Measurements from ENCODE around the gene NRG3. TPM values are rescaled to one million over a fixed set of nuclear protein-coding genes. Genes with fewer than 3 reads are reported as not detected.
"Not testable (repeated sequence)": the region's sequence is repeated elsewhere in the genome, so short reads cannot be mapped to it uniquely, and the experiment has no call there.

Gene NRG3
- total RNA-seq, 6 experiments from 2014 or later = not detected

DNA sequence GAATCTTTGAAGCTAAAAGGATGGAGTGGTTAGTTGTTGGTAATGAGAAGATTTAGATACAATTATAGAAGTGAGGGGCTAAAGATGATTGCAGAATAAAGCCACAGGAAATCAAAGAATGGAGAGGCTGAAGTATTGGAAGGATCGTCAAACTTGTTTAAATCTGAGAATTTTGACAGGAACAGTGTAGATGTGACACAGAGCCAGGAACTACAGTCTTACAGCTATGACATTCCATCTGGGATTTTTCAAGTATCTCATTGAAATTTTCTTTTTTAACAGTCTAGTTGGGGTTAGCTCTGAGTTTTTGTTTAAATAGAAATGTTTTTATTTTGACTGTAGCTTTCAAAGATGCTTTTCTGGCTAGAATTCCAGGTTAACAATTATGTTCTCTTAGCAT, 181.4 kb downstream of the NRG3 start:
- H3K4me1 Mint-ChIP-seq (ENCODE audit: low read depth) = no peaks in the 10 kb centered on the region
- no peak overlapping the region for H3K4me3 Mint-ChIP-seq
- DNase-seq = no peak
- H3K36me3 Mint-ChIP-seq (ENCODE audit: low read depth) = no peaks in the 10 kb centered on the region
- no peaks in the 10 kb centered on the region for H3K27me3 Mint-ChIP-seq (ENCODE audit: insufficient read depth)
- H3K27ac Mint-ChIP-seq = no peak overlapping the region
- no peak for TF ChIP-seq CTCF (IDR thresholded peaks at IDR 0.05)
- H3K9me3 Mint-ChIP-seq = peaks cover 43% of the 10 kb centered on the region

GRCh38 chr10:82067192-82067591, 192.2 kb downstream of the NRG3 start:
- not testable (repeated sequence) for H3K36me3 Mint-ChIP-seq (ENCODE audit: low read depth); H3K4me1 Mint-ChIP-seq (ENCODE audit: low read depth); DNase-seq; H3K27ac Mint-ChIP-seq; H3K27me3 Mint-ChIP-seq (ENCODE audit: insufficient read depth); H3K4me3 Mint-ChIP-seq
- H3K9me3 Mint-ChIP-seq = peaks cover 40% of the 10 kb centered on the region

DNA sequence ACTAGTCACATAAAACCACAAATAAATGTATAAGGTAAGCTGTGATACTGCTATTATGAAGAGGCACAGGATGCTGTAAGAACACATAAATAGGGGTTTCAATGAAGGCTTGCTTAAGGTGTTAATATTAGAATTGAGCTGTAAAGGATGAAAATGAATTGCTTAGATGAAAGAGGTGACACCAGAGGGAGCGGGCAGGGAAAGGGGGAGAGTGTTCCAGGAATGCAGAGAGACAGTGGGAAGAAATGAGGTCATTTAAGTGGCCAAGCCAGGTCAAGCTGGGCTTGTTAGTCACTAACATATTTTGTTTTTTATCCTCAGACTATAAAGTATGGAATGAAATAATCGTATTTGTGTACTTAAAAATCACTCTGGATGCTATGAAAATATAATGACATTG, 193.5 kb downstream of the NRG3 start:
- Mint-ChIP-seq H3K9me3 (peaks cover 29% of the 10 kb centered on the region), H3K4me1 (ENCODE audit: low read depth) (no peaks in the 10 kb centered on the region), H3K36me3 (ENCODE audit: low read depth) (no peaks in the 10 kb centered on the region), H3K4me3 (no peak overlapping the region), H3K27me3 (ENCODE audit: insufficient read depth) (no peaks in the 10 kb centered on the region), H3K27ac (no peak overlapping the region)
- TF ChIP-seq CTCF (IDR thresholded peaks at IDR 0.05) = no peak
- DNase-seq = no peak

DNA sequence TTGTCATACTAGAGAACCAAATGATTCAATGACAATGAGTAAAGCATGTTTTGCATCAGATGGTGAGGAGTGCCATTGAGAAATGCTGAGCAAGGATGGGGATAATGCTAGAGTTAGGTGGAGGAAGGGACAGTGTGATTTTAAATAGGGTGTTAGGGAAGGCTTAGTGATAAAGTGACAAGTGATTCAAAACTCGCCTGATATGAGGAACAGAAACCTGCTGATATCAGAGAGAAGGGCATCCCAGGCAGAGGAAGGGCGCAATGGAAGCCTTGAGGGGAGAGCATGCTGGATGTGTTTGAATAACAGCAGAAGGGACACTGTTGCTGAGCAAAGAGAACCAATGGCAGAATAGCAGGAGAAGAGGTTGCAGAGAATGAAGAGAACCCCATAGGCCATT, 196.2 kb downstream of the NRG3 start:
- Mint-ChIP-seq H3K36me3 (ENCODE audit: low read depth) (no peaks in the 10 kb centered on the region; the same call in 1 of the 2 replicates), H3K27me3 (ENCODE audit: insufficient read depth) (peaks cover 3% of the 10 kb centered on the region; the same call in 1 of the 2 replicates), H3K27ac (no peak overlapping the region), H3K9me3 (peaks cover 48% of the 10 kb centered on the region), H3K4me1 (ENCODE audit: low read depth) (no peaks in the 10 kb centered on the region), H3K4me3 (no peak overlapping the region)
- no peak for TF ChIP-seq CTCF (IDR thresholded peaks at IDR 0.05)
- no peak for DNase-seq

GRCh38 chr10:82072124-82072523, 197.1 kb downstream of the NRG3 start:
- no peaks in the 10 kb centered on the region for H3K4me1 Mint-ChIP-seq (ENCODE audit: low read depth)
- peaks cover 50% of the 10 kb centered on the region for H3K9me3 Mint-ChIP-seq
- TF ChIP-seq CTCF (IDR thresholded peaks at IDR 0.05) = no peak
- no peak for DNase-seq
- H3K4me3 Mint-ChIP-seq = no peak overlapping the region
- H3K36me3 Mint-ChIP-seq (ENCODE audit: low read depth) = no peaks in the 10 kb centered on the region; the same call in 1 of the 2 replicates
- peaks cover 3% of the 10 kb centered on the region; the same call in 1 of the 2 replicates for H3K27me3 Mint-ChIP-seq (ENCODE audit: insufficient read depth)
- H3K27ac Mint-ChIP-seq = no peak overlapping the region

GRCh38 chr10:82075605-82076004, 200.6 kb downstream of the NRG3 start:
- H3K36me3 Mint-ChIP-seq (ENCODE audit: low read depth) = no peaks in the 10 kb centered on the region; the same call in 1 of the 2 replicates
- H3K4me1 Mint-ChIP-seq (ENCODE audit: low read depth) = no peaks in the 10 kb centered on the region
- no peak overlapping the region for H3K27ac Mint-ChIP-seq
- H3K9me3 Mint-ChIP-seq = peaks cover 55% of the 10 kb centered on the region
- peaks cover 3% of the 10 kb centered on the region; the same call in 1 of the 2 replicates for H3K27me3 Mint-ChIP-seq (ENCODE audit: insufficient read depth)
- H3K4me3 Mint-ChIP-seq = no peak overlapping the region
- DNase-seq = no peak
- no peak for TF ChIP-seq CTCF (IDR thresholded peaks at IDR 0.05)

Measured in HFFc6 (cell line).